GM21447 (cell line): Measurements from ENCODE around the gene SFSWAP.

Experiments used
- ATAC-seq: cut with Tn5 transposase; IDR thresholded peaks from one replicate; pipeline ENCODE4 v1.9.1; 2021; ENCODE audit not compliant: unreplicated experiment

Gene SFSWAP

GRCh38 chr12:131785763-131786330 is 75.0 kb downstream of the SFSWAP start:
- ATAC-seq = no peak

- ATAC-seq = no peak
Measured at GRCh38 chr12:131786331-131786730, 75.4 kb downstream of the SFSWAP start.

GRCh38 chr12:131787143-131787660 is 76.3 kb downstream of the SFSWAP start:
- ATAC-seq = no peak

- ATAC-seq = no peak
Measured at GRCh38 chr12:131788070-131788469, 77.2 kb downstream of the SFSWAP start.

GRCh38 chr12:131789638-131790037 is 78.7 kb downstream of the SFSWAP start:
- no peak for ATAC-seq

GRCh38 chr12:131793243-131794022 is 82.5 kb downstream of the SFSWAP start:
- no peak for ATAC-seq

GRCh38 chr12:131794061-131794460 is 83.2 kb downstream of the SFSWAP start:
- no peak for ATAC-seq

- ATAC-seq = no peak
Measured at GRCh38 chr12:131794573-131794972, 83.7 kb downstream of the SFSWAP start.

- no peak for ATAC-seq
Measured at GRCh38 chr12:131795064-131795463, 84.2 kb downstream of the SFSWAP start.

- no peak for ATAC-seq
Measured at GRCh38 chr12:131795690-131796410, 85.0 kb downstream of the SFSWAP start.

- ATAC-seq = no peak
Measured at GRCh38 chr12:131796411-131796736, 85.5 kb downstream of the SFSWAP start.

GRCh38 chr12:131796754-131797587 is 86.1 kb downstream of the SFSWAP start:
- no peak for ATAC-seq

- ATAC-seq = no peak
Measured at GRCh38 chr12:131797588-131797934, 86.7 kb downstream of the SFSWAP start.

- no peak for ATAC-seq
Measured at GRCh38 chr12:131799195-131799594, 88.3 kb downstream of the SFSWAP start.

- no peak for ATAC-seq
Measured at GRCh38 chr12:131799828-131800593, 89.1 kb downstream of the SFSWAP start.

GRCh38 chr12:131800594-131801135 is 89.8 kb downstream of the SFSWAP start:
- ATAC-seq = no peak

- ATAC-seq = no peak
Measured at GRCh38 chr12:131801254-131801866, 90.5 kb downstream of the SFSWAP start.

- no peak for ATAC-seq
Measured at GRCh38 chr12:131803961-131804521, 93.2 kb downstream of the SFSWAP start.

- ATAC-seq = no peak
Measured at GRCh38 chr12:131805421-131805820, 94.5 kb downstream of the SFSWAP start.
